H9 (cell line): ENCODE measurements around the gene ZSCAN2. TPM values are rescaled to one million over a fixed set of nuclear protein-coding genes. Genes with fewer than 3 reads are reported as not detected.
"Not testable (repeated sequence)": the region's sequence is repeated elsewhere in the genome, so short reads cannot be mapped to it uniquely, and the experiment has no call there.

ENCODE experiments used
- DNase-seq: peaks from one replicate; pipeline ENCODE4 v3.0.0-alpha.2; 2017
- H2AFZ ChIP-seq: one replicate; pipeline ENCODE4 v1.6.1; 2013; ENCODE audit warnings: mild to moderate bottlenecking, low read length, control low read depth, moderate library complexity
- H2AK5ac ChIP-seq: 2 replicates; pipeline ENCODE4 v1.6.1; 2013; ENCODE audit warnings: low read length, control low read depth, mixed read lengths; ENCODE audit not compliant: insufficient read length
- H2BK120ac ChIP-seq: one replicate; pipeline ENCODE4 v1.6.1; 2013; ENCODE audit warnings: low read depth, mild to moderate bottlenecking, low read length, control low read depth, inconsistent platforms; ENCODE audit not compliant: poor library complexity, severe bottlenecking
- H2BK12ac ChIP-seq: 2 replicates; pipeline ENCODE4 v1.6.1; 2013; ENCODE audit warnings: low read length, control low read depth, mixed read lengths, low read depth; ENCODE audit not compliant: insufficient read length
- H2BK15ac ChIP-seq: 2 replicates; pipeline ENCODE4 v1.6.1; 2013; ENCODE audit warnings: low read depth, low read length, control low read depth
- H2BK20ac ChIP-seq: one replicate; pipeline ENCODE4 v1.6.1; 2013; ENCODE audit warnings: low read depth, mild to moderate bottlenecking, low read length, control low read depth, inconsistent platforms; ENCODE audit not compliant: poor library complexity, severe bottlenecking
- H2BK5ac ChIP-seq: 2 replicates; pipeline ENCODE4 v1.6.1; 2013; ENCODE audit warnings: low read length, control low read depth, mixed read lengths; ENCODE audit not compliant: insufficient read length
- H3K14ac ChIP-seq: 2 replicates; pipeline ENCODE4 v1.6.1; 2013; ENCODE audit warnings: low read length, control low read depth; ENCODE audit not compliant: insufficient read depth
- H3K18ac ChIP-seq: 2 replicates; pipeline ENCODE4 v1.6.1; 2013; ENCODE audit warnings: low read depth, mild to moderate bottlenecking, mixed read lengths, low read length, control low read depth; ENCODE audit not compliant: insufficient read length
- H3K23ac ChIP-seq: 2 replicates; pipeline ENCODE4 v1.6.1; 2013; ENCODE audit warnings: low read length, control low read depth, mixed read lengths, low read depth; ENCODE audit not compliant: insufficient read length
- H3K23me2 ChIP-seq: 2 replicates; pipeline ENCODE4 v1.6.1; 2013; ENCODE audit warnings: low read depth, mild to moderate bottlenecking, mixed read lengths, low read length, control low read depth; ENCODE audit not compliant: insufficient read length, poor library complexity, severe bottlenecking
- H3K27ac ChIP-seq: 2 replicates; pipeline ENCODE4 v1.5.1; 2013; ENCODE audit warnings: low read length, control low read depth, mixed read lengths, low read depth; ENCODE audit not compliant: insufficient read length
- H3K27me3 ChIP-seq: 2 replicates; pipeline ENCODE4 v1.6.1; 2013; ENCODE audit warnings: low read length, control low read depth, inconsistent platforms; ENCODE audit not compliant: insufficient read depth
- H3K4ac ChIP-seq: 2 replicates; pipeline ENCODE4 v1.6.1; 2013; ENCODE audit warnings: low read depth, mild to moderate bottlenecking, control low read depth, inconsistent platforms, low read length, moderate library complexity
- H3K4me1 ChIP-seq: 2 replicates; pipeline ENCODE4 v1.6.1; 2013; ENCODE audit warnings: low read length, control low read depth, inconsistent platforms; ENCODE audit not compliant: insufficient read depth
- H3K4me2 ChIP-seq: 2 replicates; pipeline ENCODE4 v1.6.1; 2013; ENCODE audit warnings: low read length, control low read depth, mixed read lengths; ENCODE audit not compliant: insufficient read length, insufficient read depth
- H3K56ac ChIP-seq: 2 replicates; pipeline ENCODE4 v1.6.1; 2013; ENCODE audit warnings: low read depth, mild to moderate bottlenecking, mixed read lengths, low read length, control low read depth; ENCODE audit not compliant: insufficient read length
- H3K79me1 ChIP-seq: 2 replicates; pipeline ENCODE4 v1.6.1; 2013; ENCODE audit warnings: low read depth, mild to moderate bottlenecking, moderate library complexity, low read length, control low read depth, inconsistent platforms; ENCODE audit not compliant: insufficient read depth, poor library complexity, severe bottlenecking
- H3K79me2 ChIP-seq: 2 replicates; pipeline ENCODE4 v1.6.1; 2013; ENCODE audit warnings: low read length, control low read depth, inconsistent platforms; ENCODE audit not compliant: insufficient read depth
- H3K9ac ChIP-seq: 2 replicates; pipeline ENCODE4 v1.6.1; 2013; ENCODE audit warnings: low read length, control low read depth, mixed read lengths; ENCODE audit not compliant: insufficient read length; ENCODE audit errors: extremely low read depth
- H3K9me3 ChIP-seq: one replicate; pipeline ENCODE4 v1.6.1; 2013; ENCODE audit warnings: low read depth, low read length, inconsistent platforms; ENCODE audit not compliant: control insufficient read depth
- H3T11ph ChIP-seq: one replicate; pipeline ENCODE4 v1.6.1; 2013; ENCODE audit warnings: mild to moderate bottlenecking, low read length, control low read depth, inconsistent platforms
- H4K20me1 ChIP-seq: one replicate; pipeline ENCODE4 v1.6.1; 2013; ENCODE audit not compliant: control insufficient read depth, insufficient read length, insufficient read depth
- H4K5ac ChIP-seq: 2 replicates; pipeline ENCODE4 v1.6.1; 2013; ENCODE audit warnings: low read depth, mild to moderate bottlenecking, mixed read lengths, low read length, control low read depth; ENCODE audit not compliant: insufficient read length
- H4K8ac ChIP-seq: replicated peaks from 2 replicates; pipeline ENCODE4 v1.6.1; 2013; ENCODE audit warnings: low read length, control low read depth, mixed read lengths, low read depth; ENCODE audit not compliant: insufficient read length
- H4K91ac ChIP-seq: 2 replicates; pipeline ENCODE4 v1.6.1; 2013; ENCODE audit warnings: low read depth, mild to moderate bottlenecking, moderate library complexity, mixed read lengths, low read length, control low read depth; ENCODE audit not compliant: insufficient read length
- H3K27ac Mint-ChIP-seq, 3 experiments: 2 replicates in 2 of 3; 3 replicates in 1 of 3; pipeline ENCODE4 v1.8.0; 2020 to 2021; ENCODE audit warnings: mixed read lengths in 3 of 3, mild to moderate bottlenecking in 1 of 3, moderate library complexity in 1 of 3
- H3K27me3 Mint-ChIP-seq: 2 replicates; pipeline ENCODE4 v1.8.0; 2021; ENCODE audit warnings: low read depth, mild to moderate bottlenecking, moderate library complexity, mixed read lengths
- H3K36me3 Mint-ChIP-seq, 3 experiments: 2 replicates in 2 of 3; 3 replicates in 1 of 3; pipeline ENCODE4 v1.8.0; 2020 to 2021; ENCODE audit warnings: low read depth in 3 of 3, mixed read lengths in 3 of 3; ENCODE audit not compliant: insufficient read depth in 1 of 3
- H3K4me1 Mint-ChIP-seq, 2 experiments: 2 replicates each; pipeline ENCODE4 v1.8.0; 2020; ENCODE audit warnings: mixed read lengths in 2 of 2
- H3K4me3 Mint-ChIP-seq, 2 experiments: 2 replicates in 1 of 2; 3 replicates in 1 of 2; pipeline ENCODE4 v1.8.0; 2020 to 2021; ENCODE audit warnings: mild to moderate bottlenecking in 2 of 2, mixed read lengths in 2 of 2, moderate library complexity in 1 of 2
- H3K9me3 Mint-ChIP-seq, 2 experiments: 2 replicates in 1 of 2; 3 replicates in 1 of 2; pipeline ENCODE4 v1.8.0; 2020; ENCODE audit warnings: mild to moderate bottlenecking in 2 of 2, mixed read lengths in 2 of 2, moderate library complexity in 1 of 2
- WGBS: extraction: QIAGEN DNeasy Blood & Tissue Kit; methylation state at CpG from one replicate; pipeline ENCODE4 v1.1.7; 2013; ENCODE audit warnings: missing lambda C conversion rate, low lambda C conversion rate, mixed read lengths; ENCODE audit not compliant: insufficient read length; ENCODE audit errors: extremely low coverage; 5-methylcytosine and 5-hydroxymethylcytosine counted together
- total RNA-seq: library from RNA; stranded (reverse); gene quantifications from 2 replicates; pipeline ENCODE4 v1.2.1, GENCODE V29; 2021
- TF ChIP-seq, protein P1 (sequence below): fragments of 200-600 bp; sonication (generic); conservative IDR thresholded peaks from 3 replicates; pipeline ENCODE4 v1.8.0; 2021; ENCODE audit warnings: antibody characterized with exemption, mild to moderate bottlenecking

The ZSCAN2 gene
- total RNA-seq, 1 experiment from 2014 or later, result 28.4 TPM

DNA sequence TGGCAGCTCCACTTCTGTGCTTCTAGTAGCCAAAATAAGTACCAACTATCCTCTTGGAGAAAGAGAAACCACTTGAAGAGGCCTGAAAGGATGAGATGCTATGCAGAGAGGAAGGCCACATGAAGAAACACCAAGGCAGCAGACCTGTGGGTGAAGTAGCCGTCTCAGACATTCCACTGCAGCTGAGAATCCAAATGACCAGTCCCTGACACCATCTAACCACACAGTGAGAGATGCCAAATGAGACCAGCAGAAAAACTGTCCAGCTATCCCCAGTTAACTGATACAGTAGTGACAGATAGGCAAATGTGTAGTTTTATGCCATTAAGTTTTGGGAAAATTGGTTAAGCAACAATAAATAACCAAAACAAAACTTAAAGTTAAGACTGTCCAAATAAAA lies 47.9 kb upstream of the ZSCAN2 start:
- TF ChIP-seq, protein P1, sequence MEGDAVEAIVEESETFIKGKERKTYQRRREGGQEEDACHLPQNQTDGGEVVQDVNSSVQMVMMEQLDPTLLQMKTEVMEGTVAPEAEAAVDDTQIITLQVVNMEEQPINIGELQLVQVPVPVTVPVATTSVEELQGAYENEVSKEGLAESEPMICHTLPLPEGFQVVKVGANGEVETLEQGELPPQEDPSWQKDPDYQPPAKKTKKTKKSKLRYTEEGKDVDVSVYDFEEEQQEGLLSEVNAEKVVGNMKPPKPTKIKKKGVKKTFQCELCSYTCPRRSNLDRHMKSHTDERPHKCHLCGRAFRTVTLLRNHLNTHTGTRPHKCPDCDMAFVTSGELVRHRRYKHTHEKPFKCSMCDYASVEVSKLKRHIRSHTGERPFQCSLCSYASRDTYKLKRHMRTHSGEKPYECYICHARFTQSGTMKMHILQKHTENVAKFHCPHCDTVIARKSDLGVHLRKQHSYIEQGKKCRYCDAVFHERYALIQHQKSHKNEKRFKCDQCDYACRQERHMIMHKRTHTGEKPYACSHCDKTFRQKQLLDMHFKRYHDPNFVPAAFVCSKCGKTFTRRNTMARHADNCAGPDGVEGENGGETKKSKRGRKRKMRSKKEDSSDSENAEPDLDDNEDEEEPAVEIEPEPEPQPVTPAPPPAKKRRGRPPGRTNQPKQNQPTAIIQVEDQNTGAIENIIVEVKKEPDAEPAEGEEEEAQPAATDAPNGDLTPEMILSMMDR, result no peak
- no peaks in the 10 kb centered on the region for H3K23me2 ChIP-seq
- no peak overlapping the region for H2AK5ac ChIP-seq
- no peak overlapping the region for H2BK120ac ChIP-seq
- no peak overlapping the region for H3K27ac ChIP-seq
- H4K91ac ChIP-seq, result no peak overlapping the region
- H2AFZ ChIP-seq, result no peak overlapping the region
- no peak overlapping the region for H3K18ac ChIP-seq
- no peak overlapping the region for H3K14ac ChIP-seq
- no peaks in the 10 kb centered on the region for H3K27me3 ChIP-seq
- H3K9ac ChIP-seq, result no peak overlapping the region
- no peak for DNase-seq
- H3K4ac ChIP-seq, result no peak overlapping the region
- H3K79me2 ChIP-seq, result no peaks in the 10 kb centered on the region
- Mint-ChIP-seq H3K36me3 (peaks cover 4 to 9% (median 6%) of the 10 kb centered on the region in 3 experiments; a peak in 5 of 7 replicates), H3K4me1 (peaks cover 11 to 15% of the 10 kb centered on the region in 2 experiments), H3K4me3 (no peak overlapping the region), H3K27me3 (no peaks in the 10 kb centered on the region), H3K27ac (no peak overlapping the region), H3K9me3 (no peaks in the 10 kb centered on the region; a peak in 2 of 5 replicates)
- no peak overlapping the region for H2BK12ac ChIP-seq
- H2BK20ac ChIP-seq, result no peak overlapping the region
- no peak overlapping the region for H2BK15ac ChIP-seq
- no peak overlapping the region for H4K5ac ChIP-seq
- no peaks in the 10 kb centered on the region for H3K9me3 ChIP-seq
- no peak overlapping the region for H3K23ac ChIP-seq
- H3K79me1 ChIP-seq, result no peaks in the 10 kb centered on the region
- no peak overlapping the region for H3K56ac ChIP-seq
- no CpG with 5 or more reads among the region's 1 CpG for WGBS
- no peak overlapping the region for H2BK5ac ChIP-seq
- no peaks in the 10 kb centered on the region for H4K20me1 ChIP-seq
- H3K4me1 ChIP-seq, result no peaks in the 10 kb centered on the region
- no peak overlapping the region for H4K8ac ChIP-seq
- H3K4me2 ChIP-seq, result no peak overlapping the region
- H3T11ph ChIP-seq, result no peak overlapping the region

GRCh38 chr15:84556690-84557089 lies 44.1 kb upstream of the ZSCAN2 start:
- not testable (repeated sequence) for H3K27me3 ChIP-seq, H2BK120ac ChIP-seq, H4K8ac ChIP-seq, H3K9me3 Mint-ChIP-seq, H3K4me3 Mint-ChIP-seq, H3K4me2 ChIP-seq, H3K4me1 ChIP-seq, H4K20me1 ChIP-seq, H3K79me1 ChIP-seq, DNase-seq, H2BK20ac ChIP-seq, H3K23me2 ChIP-seq, H3K36me3 Mint-ChIP-seq, H3K79me2 ChIP-seq, H3K18ac ChIP-seq, H2AK5ac ChIP-seq, H3K27ac Mint-ChIP-seq, H3K56ac ChIP-seq, H2BK15ac ChIP-seq, H3K9ac ChIP-seq, H3K27me3 Mint-ChIP-seq, H4K5ac ChIP-seq, H3K4ac ChIP-seq, H3K9me3 ChIP-seq, H3T11ph ChIP-seq, H3K27ac ChIP-seq, H3K14ac ChIP-seq, H4K91ac ChIP-seq, H2AFZ ChIP-seq, H2BK5ac ChIP-seq, H2BK12ac ChIP-seq, H3K23ac ChIP-seq
- H3K4me1 Mint-ChIP-seq, result peaks cover 11 to 15% of the 10 kb centered on the region in 2 experiments
- WGBS, result no CpG with 5 or more reads among the region's 3 CpGs
